OCI-LY1 (cell line): Measurements from ENCODE around the gene SLC2A13.

Experiments
- H2AFZ ChIP-seq: fragments of 200-600 bp; sonication (generic), shearing (Covaris generic); 2 replicates; pipeline ENCODE4 v1.6.0; 2014; ENCODE audit warnings: antibody characterized with exemption, mild to moderate bottlenecking, low read length
- H3F3A ChIP-seq: fragments of 200-600 bp; sonication (generic), shearing (Covaris generic); 2 replicates; pipeline ENCODE4 v1.6.0; 2014; ENCODE audit warnings: mild to moderate bottlenecking, antibody characterized with exemption, low read length, moderate library complexity; ENCODE audit not compliant: insufficient read depth
- H3K27ac ChIP-seq: fragments of 200-600 bp; sonication (generic); 2 replicates; pipeline ENCODE4 v1.5.1; 2014; ENCODE audit warnings: low read length, mixed run types, mild to moderate bottlenecking, low read depth; ENCODE audit not compliant: poor library complexity, severe bottlenecking
- H3K27me3 ChIP-seq: fragments of 200-600 bp; sonication (generic); 2 replicates; pipeline ENCODE4 v1.6.0; 2014; ENCODE audit warnings: antibody characterized with exemption, mild to moderate bottlenecking, low read length, moderate library complexity; ENCODE audit not compliant: insufficient read depth
- H3K36me3 ChIP-seq: fragments of 200-600 bp; sonication (generic); 2 replicates; pipeline ENCODE4 v1.6.1; 2014; ENCODE audit warnings: mild to moderate bottlenecking, antibody characterized with exemption, low read length, moderate library complexity, mixed read lengths; ENCODE audit not compliant: insufficient read depth
- H3K4me1 ChIP-seq: fragments of 200-600 bp; sonication (generic); 2 replicates; pipeline ENCODE4 v1.5.1; 2014; ENCODE audit warnings: mild to moderate bottlenecking, low read length, moderate library complexity; ENCODE audit not compliant: insufficient read depth, severe bottlenecking
- H3K4me2 ChIP-seq: fragments of 200-600 bp; sonication (generic), shearing (Covaris generic); 2 replicates; pipeline ENCODE4 v1.6.1; 2014; ENCODE audit warnings: low read length
- H3K4me3 ChIP-seq: fragments of 200-600 bp; sonication (generic); 2 replicates; pipeline ENCODE4 v1.5.1; 2014; ENCODE audit warnings: low read length, low read depth, mild to moderate bottlenecking, mixed read lengths; ENCODE audit not compliant: poor library complexity, severe bottlenecking
- H3K79me2 ChIP-seq: fragments of 200-600 bp; shearing (Covaris generic); 2 replicates; pipeline ENCODE4 v1.6.1; 2016; ENCODE audit warnings: mixed run types, low read length, mixed read lengths; ENCODE audit not compliant: insufficient read depth
- H3K9ac ChIP-seq: fragments of 200-600 bp; sonication (generic), shearing (Covaris generic); 2 replicates; pipeline ENCODE4 v1.6.1; 2014; ENCODE audit warnings: mild to moderate bottlenecking, low read length, mixed read lengths
- H3K9me2 ChIP-seq: fragments of 200-600 bp; sonication (generic), shearing (Covaris generic); 2 replicates; pipeline ENCODE4 v1.6.1; 2014; ENCODE audit warnings: low read depth, mild to moderate bottlenecking, low read length, mixed read lengths
- H3K9me3 ChIP-seq: fragments of 200-600 bp; shearing (Covaris generic); 2 replicates; pipeline ENCODE4 v1.6.1; 2014; ENCODE audit warnings: low read length, mixed read lengths
- H4K20me1 ChIP-seq: fragments of 200-600 bp; sonication (generic), shearing (Covaris generic); 2 replicates; pipeline ENCODE4 v1.6.0; 2016; ENCODE audit warnings: mild to moderate bottlenecking, low read length; ENCODE audit not compliant: insufficient read depth
- EZH2 ChIP-seq: fragments of 200-600 bp; sonication (generic), shearing (Covaris generic); IDR thresholded peaks from 2 replicates; pipeline ENCODE4 v1.8.0; 2017; ENCODE audit warnings: borderline replicate concordance, mixed run types, mild to moderate bottlenecking, antibody characterized with exemption, low read length, moderate library complexity, mixed read lengths
- TF ChIP-seq, protein P1 (sequence below): fragments of 200-600 bp; sonication (generic), shearing (Covaris generic); IDR thresholded peaks from 2 replicates; pipeline ENCODE4 v1.5.1; 2017; ENCODE audit warnings: mild to moderate bottlenecking, antibody characterized with exemption, low read length, moderate library complexity, mixed read lengths

Gene SLC2A13

DNA sequence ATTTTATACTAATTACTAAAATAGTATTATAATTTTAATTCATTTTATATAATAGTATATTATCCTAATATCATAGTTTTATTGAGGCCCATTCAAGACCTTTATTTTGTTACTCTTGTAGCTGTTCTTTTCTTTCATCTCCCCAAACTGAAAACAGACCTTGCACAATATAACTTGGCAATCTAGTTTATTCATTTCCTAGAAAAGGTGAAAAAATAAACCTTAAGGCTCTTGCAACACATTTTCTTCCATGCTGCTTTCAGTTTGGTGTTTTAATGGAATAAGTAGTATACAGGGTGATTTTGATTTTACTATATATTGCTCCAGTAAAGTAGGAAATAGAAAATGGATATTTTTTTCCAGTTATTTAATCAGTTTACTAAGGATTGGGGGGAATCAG is 174.0 kb downstream of the SLC2A13 start:
- Histone ChIP-seq H3K9me3 (no peaks in the 10 kb centered on the region), H3K27ac (no peak overlapping the region), H3K79me2 (no peaks in the 10 kb centered on the region), H2AFZ (no peak overlapping the region), H3K4me3 (no peak overlapping the region), H3K4me1 (no peaks in the 10 kb centered on the region), H3K9me2 (no peaks in the 10 kb centered on the region), H3K27me3 (no peaks in the 10 kb centered on the region), H3K4me2 (no peak overlapping the region), H4K20me1 (no peaks in the 10 kb centered on the region), H3K36me3 (no peaks in the 10 kb centered on the region), H3F3A (no peaks in the 10 kb centered on the region), H3K9ac (no peak overlapping the region)
- TF ChIP-seq EZH2: no peak
- TF ChIP-seq, protein P1, sequence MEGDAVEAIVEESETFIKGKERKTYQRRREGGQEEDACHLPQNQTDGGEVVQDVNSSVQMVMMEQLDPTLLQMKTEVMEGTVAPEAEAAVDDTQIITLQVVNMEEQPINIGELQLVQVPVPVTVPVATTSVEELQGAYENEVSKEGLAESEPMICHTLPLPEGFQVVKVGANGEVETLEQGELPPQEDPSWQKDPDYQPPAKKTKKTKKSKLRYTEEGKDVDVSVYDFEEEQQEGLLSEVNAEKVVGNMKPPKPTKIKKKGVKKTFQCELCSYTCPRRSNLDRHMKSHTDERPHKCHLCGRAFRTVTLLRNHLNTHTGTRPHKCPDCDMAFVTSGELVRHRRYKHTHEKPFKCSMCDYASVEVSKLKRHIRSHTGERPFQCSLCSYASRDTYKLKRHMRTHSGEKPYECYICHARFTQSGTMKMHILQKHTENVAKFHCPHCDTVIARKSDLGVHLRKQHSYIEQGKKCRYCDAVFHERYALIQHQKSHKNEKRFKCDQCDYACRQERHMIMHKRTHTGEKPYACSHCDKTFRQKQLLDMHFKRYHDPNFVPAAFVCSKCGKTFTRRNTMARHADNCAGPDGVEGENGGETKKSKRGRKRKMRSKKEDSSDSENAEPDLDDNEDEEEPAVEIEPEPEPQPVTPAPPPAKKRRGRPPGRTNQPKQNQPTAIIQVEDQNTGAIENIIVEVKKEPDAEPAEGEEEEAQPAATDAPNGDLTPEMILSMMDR: no peak

DNA sequence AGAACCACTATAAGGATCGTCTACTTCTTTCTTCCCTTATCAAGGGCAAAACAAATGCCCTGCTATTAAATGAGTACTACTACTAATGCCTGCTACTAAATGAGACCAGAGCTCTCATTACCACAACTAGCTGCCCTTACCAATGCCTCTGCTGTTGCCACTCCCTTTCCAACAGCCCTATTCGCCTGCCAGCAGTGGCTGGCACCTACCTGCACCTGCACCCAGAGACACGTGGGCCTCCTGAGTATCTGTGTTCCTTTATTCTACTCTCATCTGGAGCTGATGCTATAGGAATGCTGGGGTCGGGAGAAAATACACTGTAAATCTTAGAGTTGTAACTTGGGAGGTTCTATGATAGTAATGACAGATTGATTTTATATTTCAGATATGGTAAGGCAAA is 174.7 kb downstream of the SLC2A13 start:
- Histone ChIP-seq H3K27me3 (no peaks in the 10 kb centered on the region), H3K79me2 (no peaks in the 10 kb centered on the region), H4K20me1 (no peaks in the 10 kb centered on the region), H3K9me3 (no peaks in the 10 kb centered on the region), H3K9me2 (no peaks in the 10 kb centered on the region), H3K36me3 (no peaks in the 10 kb centered on the region), H3K4me3 (no peak overlapping the region), H3K9ac (no peak overlapping the region), H3K27ac (no peak overlapping the region), H3F3A (no peaks in the 10 kb centered on the region), H2AFZ (no peak overlapping the region), H3K4me2 (no peak overlapping the region), H3K4me1 (no peaks in the 10 kb centered on the region)
- TF ChIP-seq EZH2: no peak
- TF ChIP-seq, protein P1: no peak

DNA sequence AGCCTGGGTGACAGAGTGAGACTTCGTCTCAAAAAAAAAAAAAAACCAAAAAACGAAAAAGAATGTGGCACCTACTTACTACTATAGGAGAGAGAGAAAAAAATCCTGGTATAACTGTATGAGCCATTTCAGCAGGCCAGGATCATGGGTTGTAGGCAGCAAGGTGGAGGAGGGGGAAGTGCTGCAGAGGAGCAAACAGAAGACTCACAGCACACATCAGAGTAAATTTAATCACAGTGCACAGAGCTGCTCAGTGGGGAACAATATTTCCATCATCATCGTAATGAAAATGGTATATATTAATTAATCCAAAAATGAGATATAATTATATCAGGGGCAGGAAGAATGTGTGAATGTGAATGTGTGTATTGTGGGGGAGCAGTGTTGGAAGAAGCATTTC is 175.8 kb downstream of the SLC2A13 start:
- H3K4me1 ChIP-seq: no peaks in the 10 kb centered on the region
- H3K36me3 ChIP-seq: no peaks in the 10 kb centered on the region
- no peaks in the 10 kb centered on the region for H3K9me2 ChIP-seq
- TF ChIP-seq, protein P1: no peak
- TF ChIP-seq EZH2: no peak
- H3K4me2 ChIP-seq: no peak overlapping the region
- no peak overlapping the region for H3K27ac ChIP-seq
- H3K79me2 ChIP-seq: no peaks in the 10 kb centered on the region
- H3K9me3 ChIP-seq: no peaks in the 10 kb centered on the region
- no peaks in the 10 kb centered on the region for H4K20me1 ChIP-seq
- H3K27me3 ChIP-seq: no peaks in the 10 kb centered on the region
- H3F3A ChIP-seq: no peaks in the 10 kb centered on the region
- no peak overlapping the region for H3K9ac ChIP-seq
- H2AFZ ChIP-seq: no peak overlapping the region
- no peak overlapping the region for H3K4me3 ChIP-seq
